ENCODE data around the gene MB21D2. TPM values are rescaled to one million over a fixed set of nuclear protein-coding genes. Genes with fewer than 3 reads are reported as not detected.

The MB21D2 gene
- total RNA-seq, 2 donors from 2014 or later = 3.7 to 5.9 TPM

DNA sequence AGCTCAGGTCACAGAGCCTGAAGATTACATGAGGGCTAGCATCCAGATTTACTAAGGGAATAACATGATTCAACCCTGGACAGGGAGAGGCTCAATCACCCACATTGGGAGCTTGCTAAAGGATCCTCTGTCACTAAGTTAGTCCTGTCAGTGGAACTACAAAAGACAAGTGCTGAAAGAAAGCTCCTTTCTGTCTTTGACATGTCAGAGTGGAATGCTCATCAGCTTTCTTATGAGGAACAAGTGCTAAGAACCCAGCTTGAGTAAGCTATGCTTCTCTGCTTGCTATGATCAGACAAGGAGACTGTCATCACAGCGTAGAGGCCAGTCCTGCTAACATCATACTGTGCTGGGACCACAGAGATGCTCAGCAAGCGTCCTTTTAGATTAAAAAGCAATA lies 74.5 kb downstream of the MB21D2 start:
- no peaks in the 10 kb centered on the region for H3K27me3 ChIP-seq
- no peak overlapping the region for H3K4me3 ChIP-seq
- DNase-seq (ENCODE audit: low spot score) = no peak
- no peaks in the 10 kb centered on the region for H3K9me3 ChIP-seq
- TF ChIP-seq, protein P1, sequence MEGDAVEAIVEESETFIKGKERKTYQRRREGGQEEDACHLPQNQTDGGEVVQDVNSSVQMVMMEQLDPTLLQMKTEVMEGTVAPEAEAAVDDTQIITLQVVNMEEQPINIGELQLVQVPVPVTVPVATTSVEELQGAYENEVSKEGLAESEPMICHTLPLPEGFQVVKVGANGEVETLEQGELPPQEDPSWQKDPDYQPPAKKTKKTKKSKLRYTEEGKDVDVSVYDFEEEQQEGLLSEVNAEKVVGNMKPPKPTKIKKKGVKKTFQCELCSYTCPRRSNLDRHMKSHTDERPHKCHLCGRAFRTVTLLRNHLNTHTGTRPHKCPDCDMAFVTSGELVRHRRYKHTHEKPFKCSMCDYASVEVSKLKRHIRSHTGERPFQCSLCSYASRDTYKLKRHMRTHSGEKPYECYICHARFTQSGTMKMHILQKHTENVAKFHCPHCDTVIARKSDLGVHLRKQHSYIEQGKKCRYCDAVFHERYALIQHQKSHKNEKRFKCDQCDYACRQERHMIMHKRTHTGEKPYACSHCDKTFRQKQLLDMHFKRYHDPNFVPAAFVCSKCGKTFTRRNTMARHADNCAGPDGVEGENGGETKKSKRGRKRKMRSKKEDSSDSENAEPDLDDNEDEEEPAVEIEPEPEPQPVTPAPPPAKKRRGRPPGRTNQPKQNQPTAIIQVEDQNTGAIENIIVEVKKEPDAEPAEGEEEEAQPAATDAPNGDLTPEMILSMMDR (IDR thresholded peaks at IDR 0.05) = no peak
- peaks cover 0 to 17% of the 10 kb centered on the region in 2 donors for H3K4me1 ChIP-seq
- H3K27ac ChIP-seq = no peak overlapping the region
- H3K36me3 ChIP-seq = no peaks in the 10 kb centered on the region

DNA sequence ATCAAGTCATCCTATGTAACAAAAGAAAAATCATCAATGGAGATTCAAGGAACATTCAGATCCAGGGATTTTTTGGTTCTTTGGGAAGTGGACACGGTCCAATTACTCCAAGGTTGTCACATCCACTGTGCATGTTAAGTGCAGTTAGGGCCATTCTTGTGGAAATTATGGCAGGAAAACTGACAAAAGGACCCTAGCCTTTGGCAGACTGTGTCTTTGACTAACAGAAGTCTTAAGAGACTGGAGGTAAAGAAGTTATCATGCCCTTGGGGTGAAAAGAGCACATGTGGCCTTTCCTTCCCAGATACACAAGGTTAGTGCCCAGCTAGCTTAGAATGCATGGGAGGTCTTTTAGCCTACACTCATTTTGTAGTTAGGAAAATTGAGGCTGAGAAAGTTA lies 74.9 kb downstream of the MB21D2 start:
- no peak for DNase-seq (ENCODE audit: low spot score)
- Histone ChIP-seq H3K4me1 (peaks cover 0 to 15% of the 10 kb centered on the region in 2 donors), H3K27ac (no peak overlapping the region), H3K36me3 (no peaks in the 10 kb centered on the region), H3K4me3 (no peak overlapping the region), H3K9me3 (no peaks in the 10 kb centered on the region), H3K27me3 (no peaks in the 10 kb centered on the region)
- TF ChIP-seq, protein P1 (IDR thresholded peaks at IDR 0.05) = no peak

DNA sequence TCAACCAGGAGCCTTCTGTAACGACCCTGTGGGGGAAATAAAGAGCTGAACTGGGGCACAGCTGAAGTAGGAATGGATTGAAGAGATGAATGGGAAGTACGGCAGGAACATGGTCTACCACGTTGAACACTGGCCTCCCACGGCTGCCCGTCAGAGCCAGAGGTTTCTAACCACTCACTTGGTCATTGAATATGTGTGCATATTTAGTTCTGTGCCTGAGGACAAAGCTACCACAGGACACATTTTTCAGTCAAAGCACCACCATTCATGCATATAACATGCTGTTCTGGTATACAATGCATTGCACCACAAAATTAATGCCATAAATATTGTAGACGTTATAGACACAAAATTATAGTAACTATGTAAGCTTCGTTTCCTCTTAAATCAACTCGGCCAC lies 75.5 kb downstream of the MB21D2 start:
- DNase-seq (ENCODE audit: low spot score) = no peak
- Histone ChIP-seq H3K4me1 (peaks cover 0 to 15% of the 10 kb centered on the region in 2 donors), H3K4me3 (no peak overlapping the region), H3K27ac (no peak overlapping the region), H3K27me3 (no peaks in the 10 kb centered on the region), H3K36me3 (no peaks in the 10 kb centered on the region), H3K9me3 (no peaks in the 10 kb centered on the region)
- TF ChIP-seq, protein P1 (IDR thresholded peaks at IDR 0.05) = no peak

DNA sequence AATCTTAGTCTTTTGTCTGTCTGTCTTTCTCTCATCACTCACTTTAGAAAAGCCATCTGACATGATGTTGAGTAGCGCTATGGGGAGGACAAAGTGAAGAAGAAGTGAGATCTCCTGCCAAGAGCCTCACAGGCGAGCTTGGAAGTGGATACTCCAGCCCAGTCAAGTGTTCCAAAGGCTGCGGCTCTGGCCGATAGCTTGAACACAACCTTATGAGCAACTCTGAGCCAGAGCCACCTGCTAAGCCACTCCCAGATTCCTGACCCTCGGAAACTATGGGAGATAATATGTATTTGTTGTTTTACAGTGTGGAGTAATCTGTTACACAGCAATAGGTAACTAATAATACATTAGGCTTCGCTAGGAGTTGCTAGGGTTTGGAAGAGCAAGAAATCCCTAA lies 76.2 kb downstream of the MB21D2 start:
- no peak overlapping the region for H3K4me3 ChIP-seq
- no peak for DNase-seq (ENCODE audit: low spot score)
- H3K27ac ChIP-seq = no peak overlapping the region
- H3K4me1 ChIP-seq = peaks cover 0 to 17% of the 10 kb centered on the region in 2 donors
- no peaks in the 10 kb centered on the region for H3K27me3 ChIP-seq
- H3K9me3 ChIP-seq = no peaks in the 10 kb centered on the region
- no peaks in the 10 kb centered on the region for H3K36me3 ChIP-seq
- TF ChIP-seq, protein P1 (IDR thresholded peaks at IDR 0.05) = no peak

DNA sequence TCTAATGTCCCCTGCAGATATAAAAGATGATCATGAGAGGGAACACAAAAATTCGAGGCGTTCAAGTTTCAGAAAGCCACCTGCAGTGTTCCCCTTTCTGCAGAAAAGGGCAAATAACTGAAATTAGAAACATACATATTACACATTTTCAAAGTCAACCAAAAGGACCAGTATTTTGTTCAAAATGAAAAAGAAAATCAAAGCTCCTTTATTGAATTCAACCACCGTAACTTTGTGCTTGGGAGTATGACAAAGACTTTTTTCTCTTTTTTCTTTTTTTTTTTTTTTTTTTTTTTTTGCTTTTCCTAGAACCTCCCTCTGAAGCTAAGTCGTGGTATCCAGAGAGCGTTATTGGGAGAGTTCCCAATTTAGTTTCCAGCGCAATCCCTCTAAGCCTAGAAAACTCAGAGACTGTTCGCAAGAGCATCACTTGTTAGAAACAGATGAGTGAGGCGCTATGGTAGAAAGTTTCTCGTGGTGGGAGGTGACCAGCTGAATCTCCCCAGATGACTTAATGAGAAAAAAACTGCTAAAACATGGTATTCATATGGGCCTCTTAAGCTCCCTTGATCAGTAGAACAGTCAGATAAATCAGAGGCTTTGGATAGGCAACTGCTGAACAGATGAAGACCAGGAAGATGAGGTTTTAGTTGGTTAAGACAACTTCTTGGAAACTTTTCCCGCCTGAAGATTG lies 77.4 kb downstream of the MB21D2 start:
- TF ChIP-seq, protein P1 (IDR thresholded peaks at IDR 0.05) = no peak
- Histone ChIP-seq H3K27me3 (no peaks in the 10 kb centered on the region), H3K4me3 (no peak overlapping the region), H3K36me3 (no peaks in the 10 kb centered on the region), H3K4me1 (peaks cover 0 to 25% of the 10 kb centered on the region in 2 donors), H3K9me3 (no peaks in the 10 kb centered on the region), H3K27ac (no peak overlapping the region)
- DNase-seq (ENCODE audit: low spot score) = no peak
